Right lobe of liver (tissue), 6 donors: ENCODE measurements around the gene ADCK2. TPM values are rescaled to one million over a fixed set of nuclear protein-coding genes. Genes with fewer than 3 reads are reported as not detected.

Experiments used
- ATAC-seq, 4 donors: fragments of 200-7000 bp; cut with Tn5 transposase; one replicate each; pipeline ENCODE4 v1.9.1; 2020; ENCODE audit warnings: mild to moderate bottlenecking in 4 of 4, moderate library complexity in 4 of 4
- DNase-seq, 3 donors: peaks; one replicate each; pipeline ENCODE4 v3.0.0-alpha.2; 2020
- H3K27ac ChIP-seq, 3 donors: fragments of 200-600 bp; one replicate each; pipeline ENCODE4 v1.8.0; 2022
- H3K27me3 ChIP-seq, 2 donors: fragments of 200-600 bp; one replicate each; pipeline ENCODE4 v1.8.0; 2022
- H3K36me3 ChIP-seq, 4 donors: fragments of 200-600 bp; sonication (generic) in 1 of 4; one replicate each; pipeline versions ENCODE4 v1.5.1 to v1.8.0; 2017 to 2022; ENCODE audit warnings: control low read depth in 1 of 4
- H3K4me1 ChIP-seq, 4 donors: fragments of 200-600 bp; sonication (generic) in 1 of 4; one replicate each; pipeline versions ENCODE4 v1.5.1 to v1.8.0; 2017 to 2022; ENCODE audit warnings: control low read depth in 1 of 4
- H3K4me3 ChIP-seq, 3 donors: fragments of 200-600 bp; one replicate each; pipeline ENCODE4 v1.8.0; 2022
- H3K9me3 ChIP-seq, 4 donors: fragments of 200-600 bp; sonication (generic) in 1 of 4; one replicate each; pipeline versions ENCODE4 v1.5.1 to v1.8.0; 2017 to 2022; ENCODE audit warnings: control low read depth in 1 of 4
- POLR2A ChIP-seq: fragments of 450-650 bp; IDR thresholded peaks from one replicate; pipeline ENCODE4 v1.6.1; 2017; ENCODE audit warnings: antibody characterized with exemption, mild to moderate bottlenecking
- WGBS: methylation state at CpG from one replicate; pipeline ENCODE4 v1.1.6; 2018; ENCODE audit warnings: low coverage, low lambda C conversion rate; ENCODE audit not compliant: insufficient coverage; ENCODE audit errors: missing lambda C conversion rate; 5-methylcytosine and 5-hydroxymethylcytosine counted together
- intact Hi-C, 2 donors: fragments of 100-400 bp; cut with DNase I; formaldehyde crosslinking; loops; one replicate each; pipeline versions ENCODE4 v1.11.2 to v1.14.1; 2022
- total RNA-seq, 6 experiments: library from RNA; depleted of rRNA in 2 of 6; stranded (reverse); fragments of >200 nt in 2 of 6; fragmentation: NEBNext Ultra II Directional in 3 of 6; extraction: Animal tissue kit (Norgen Biotek cat#: 25700) in 3 of 6; gene quantifications; one replicate each; pipeline versions ENCODE4 v1.1.0 to v1.2.4, GENCODE V29; 2016 to 2023
- TF ChIP-seq, protein P1 (sequence below), 4 donors: fragments of 200-600 bp in 3 of 4; fragments of 450-650 bp in 1 of 4; IDR thresholded peaks; one replicate each; pipeline versions ENCODE4 v1.5.1 to v1.8.0; 2016 to 2022; ENCODE audit warnings: antibody characterized with exemption in 4 of 4, mild to moderate bottlenecking in 2 of 4
- donor health status: DM: no; HTN: yes; CAD: no.
- donor health status: DM: no; HTN: no; CAD: no.
- donor health status: DM: no; HTN: no; CAD: no.
- donor health status: DM: no; HTN: yes; CAD: no.
- donor health status: DM: no; HTN: yes; CAD: no.

Gene ADCK2
- total RNA-seq, 6 experiments from 2014 or later, result 7.8 to 13.9 (median 10.2) TPM

DNA sequence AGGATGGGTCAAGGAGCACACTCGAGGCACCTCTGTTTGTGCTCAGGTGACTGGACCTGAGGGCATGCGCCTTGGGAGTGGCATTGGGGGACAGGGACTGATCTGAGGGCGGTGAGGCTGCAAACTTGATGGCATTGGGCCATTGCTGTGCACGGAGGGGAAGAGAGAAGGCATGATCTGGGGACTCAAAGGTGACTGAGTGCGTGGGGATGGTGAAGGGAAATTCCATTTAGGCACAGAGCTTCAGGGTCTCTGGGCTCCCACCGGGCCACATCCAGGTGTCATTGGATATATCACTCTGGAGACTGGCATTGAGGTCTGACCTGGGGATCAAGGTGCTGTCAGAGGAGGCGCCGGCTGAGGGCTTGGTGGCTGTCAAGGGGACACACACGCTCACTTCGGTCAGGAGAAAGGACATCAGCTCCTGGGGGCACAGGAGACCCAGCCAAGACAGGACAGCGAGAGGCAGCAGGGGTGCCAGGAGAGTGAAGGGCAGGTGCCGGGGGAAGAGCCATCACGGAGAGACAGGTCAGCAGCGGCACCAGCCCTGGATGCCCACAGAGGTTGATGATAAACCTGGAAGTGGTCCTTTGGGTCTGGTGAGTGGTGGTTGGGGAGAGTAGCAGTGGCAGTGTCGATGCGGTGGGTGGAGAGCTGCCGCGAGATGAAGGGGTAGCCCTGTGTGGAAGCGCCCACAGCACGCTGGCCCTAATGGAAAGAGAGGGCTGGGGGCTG lies 5.5 kb downstream of the ADCK2 start:
- no peaks in the 10 kb centered on the region for H3K36me3 ChIP-seq
- intact Hi-C loops, result no loop called here
- DNase-seq, result peak in 1 of 3 donors; percentile 36

DNA sequence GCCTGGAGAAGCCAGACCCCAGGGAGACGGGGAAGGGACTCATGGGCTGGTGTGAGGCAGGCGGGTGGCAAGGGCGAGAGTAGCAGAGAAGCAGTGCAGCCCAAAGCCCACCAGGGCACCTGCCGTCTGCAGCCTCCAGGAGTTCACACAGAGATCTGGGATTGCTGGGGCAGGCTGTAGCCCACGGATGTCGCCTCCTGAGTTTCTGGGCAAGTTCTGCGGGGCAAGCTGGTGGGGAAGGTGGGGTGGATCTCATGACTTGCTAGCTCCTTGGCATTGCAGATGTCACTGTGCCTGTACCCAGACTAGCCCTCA lies 6.0 kb downstream of the ADCK2 start:
- intact Hi-C loops, result no loop called here
- H3K36me3 ChIP-seq, result no peaks in the 10 kb centered on the region
- ATAC-seq (no peak), DNase-seq (no peak)
- WGBS, result 100% methylated on average over 2 of the region's 7 CpGs
- no peak overlapping the region for H3K27ac ChIP-seq
- H3K27me3 ChIP-seq, result no peaks in the 10 kb centered on the region
- no peak for TF ChIP-seq POLR2A
- H3K4me1 ChIP-seq, result peaks cover 0 to 10% (median 0%) of the 10 kb centered on the region in 4 donors
- H3K9me3 ChIP-seq, result no peaks in the 10 kb centered on the region
- no peak overlapping the region for H3K4me3 ChIP-seq

More for the DNA sequence above, 5.5 kb downstream of the ADCK2 start:
- WGBS, result 90% methylated on average over 9 of the region's 20 CpGs
- Histone ChIP-seq H3K27me3 (no peaks in the 10 kb centered on the region), H3K27ac (no peak overlapping the region), H3K9me3 (no peaks in the 10 kb centered on the region), H3K4me3 (no peak overlapping the region), H3K4me1 (peaks cover 0 to 10% (median 0%) of the 10 kb centered on the region in 4 donors)
- ATAC-seq, result no peak
- no peak for TF ChIP-seq POLR2A
- TF ChIP-seq, protein P1, sequence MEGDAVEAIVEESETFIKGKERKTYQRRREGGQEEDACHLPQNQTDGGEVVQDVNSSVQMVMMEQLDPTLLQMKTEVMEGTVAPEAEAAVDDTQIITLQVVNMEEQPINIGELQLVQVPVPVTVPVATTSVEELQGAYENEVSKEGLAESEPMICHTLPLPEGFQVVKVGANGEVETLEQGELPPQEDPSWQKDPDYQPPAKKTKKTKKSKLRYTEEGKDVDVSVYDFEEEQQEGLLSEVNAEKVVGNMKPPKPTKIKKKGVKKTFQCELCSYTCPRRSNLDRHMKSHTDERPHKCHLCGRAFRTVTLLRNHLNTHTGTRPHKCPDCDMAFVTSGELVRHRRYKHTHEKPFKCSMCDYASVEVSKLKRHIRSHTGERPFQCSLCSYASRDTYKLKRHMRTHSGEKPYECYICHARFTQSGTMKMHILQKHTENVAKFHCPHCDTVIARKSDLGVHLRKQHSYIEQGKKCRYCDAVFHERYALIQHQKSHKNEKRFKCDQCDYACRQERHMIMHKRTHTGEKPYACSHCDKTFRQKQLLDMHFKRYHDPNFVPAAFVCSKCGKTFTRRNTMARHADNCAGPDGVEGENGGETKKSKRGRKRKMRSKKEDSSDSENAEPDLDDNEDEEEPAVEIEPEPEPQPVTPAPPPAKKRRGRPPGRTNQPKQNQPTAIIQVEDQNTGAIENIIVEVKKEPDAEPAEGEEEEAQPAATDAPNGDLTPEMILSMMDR (IDR thresholded peaks at IDR 0.05), result no peak

DNA sequence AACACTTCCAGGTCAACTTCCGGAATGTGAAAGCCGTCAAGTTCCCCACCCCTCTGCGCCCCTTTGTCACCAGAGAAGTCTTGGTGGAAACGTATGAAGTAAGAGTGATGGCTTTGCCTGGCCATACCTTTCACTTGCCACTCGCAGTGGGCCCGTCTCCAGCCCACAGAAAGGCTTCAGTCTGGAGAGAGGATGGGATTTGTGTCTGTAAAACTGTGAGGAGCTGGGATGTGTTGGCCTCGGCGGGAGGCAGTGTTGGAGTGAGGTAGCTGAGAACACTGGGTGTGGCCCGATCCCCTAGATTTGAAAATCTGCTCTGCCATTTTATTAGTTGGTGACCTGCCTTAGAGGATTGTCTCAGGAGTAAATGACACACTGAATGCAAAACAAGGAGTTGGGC lies 6.4 kb downstream of the ADCK2 start:
- intact Hi-C loops, result no loop called here
- Histone ChIP-seq H3K4me1 (peaks cover 0 to 10% (median 0%) of the 10 kb centered on the region in 4 donors), H3K9me3 (no peaks in the 10 kb centered on the region), H3K27ac (no peak overlapping the region), H3K4me3 (no peak overlapping the region), H3K27me3 (no peaks in the 10 kb centered on the region), H3K36me3 (no peaks in the 10 kb centered on the region)
- TF ChIP-seq, protein P1 (IDR thresholded peaks at IDR 0.05), result no peak
- TF ChIP-seq POLR2A, result no peak
- DNase-seq, result no peak
- 94% methylated on average over 9 of the region's 9 CpGs for WGBS
- no peak for ATAC-seq

DNA sequence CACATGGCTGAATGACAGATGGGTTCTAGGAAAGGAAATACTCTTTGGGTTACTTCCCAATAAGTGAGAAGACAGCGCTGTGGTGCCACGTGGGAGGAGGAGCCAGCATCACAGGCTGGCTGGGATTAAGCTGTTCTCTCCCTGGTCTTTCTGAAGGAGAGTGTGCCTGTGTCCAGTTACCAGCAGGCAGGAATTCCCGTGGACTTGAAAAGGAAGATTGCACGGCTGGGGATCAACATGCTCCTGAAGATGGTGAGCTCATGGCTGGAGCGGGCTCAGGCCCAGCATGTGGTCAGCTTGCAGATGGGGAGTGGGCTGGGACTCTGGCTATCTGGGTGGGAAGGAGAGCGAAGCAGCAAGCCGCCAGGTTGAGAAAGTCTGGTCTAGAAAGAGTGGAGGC lies 8.1 kb downstream of the ADCK2 start:
- H3K27me3 ChIP-seq, result no peaks in the 10 kb centered on the region
- ATAC-seq (no peak), DNase-seq (peak in 1 of 3 donors; percentile 23)
- H3K9me3 ChIP-seq, result no peaks in the 10 kb centered on the region
- no peak overlapping the region for H3K4me3 ChIP-seq
- H3K27ac ChIP-seq, result no peak overlapping the region
- no peaks in the 10 kb centered on the region for H3K36me3 ChIP-seq
- intact Hi-C loops, result no loop called here
- 97% methylated on average over 4 of the region's 7 CpGs for WGBS
- TF ChIP-seq, protein P1 (IDR thresholded peaks at IDR 0.05), result no peak
- TF ChIP-seq POLR2A, result no peak
- peaks cover 0 to 5% (median 0%) of the 10 kb centered on the region in 4 donors for H3K4me1 ChIP-seq

DNA sequence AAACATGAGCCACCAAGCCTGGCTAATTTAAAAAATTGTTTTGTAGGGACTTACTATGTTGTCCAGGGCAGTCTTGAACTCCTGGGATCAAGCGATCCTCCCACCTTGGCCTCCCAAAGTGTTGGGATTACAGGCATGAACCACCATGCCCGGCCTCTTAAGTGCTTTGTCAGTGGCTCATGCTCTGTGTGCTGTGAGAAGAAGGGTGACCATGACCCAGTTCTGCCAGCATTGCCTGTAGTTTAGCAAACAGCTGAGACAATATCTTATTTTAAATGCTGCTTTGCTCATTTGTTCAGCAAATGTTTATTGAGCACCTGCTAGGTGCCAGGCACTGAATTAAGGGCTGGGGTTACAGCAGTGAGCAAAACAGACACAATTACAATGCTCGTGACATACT lies 9.0 kb downstream of the ADCK2 start:
- H3K27ac ChIP-seq, result no peak overlapping the region
- H3K27me3 ChIP-seq, result no peaks in the 10 kb centered on the region
- no peak overlapping the region for H3K4me3 ChIP-seq
- TF ChIP-seq, protein P1 (IDR thresholded peaks at IDR 0.05), result no peak
- no peak for TF ChIP-seq POLR2A
- 100% methylated on average over 2 of the region's 3 CpGs for WGBS
- ATAC-seq (no peak), DNase-seq (peak in 1 of 3 donors; percentile 20)
- no peaks in the 10 kb centered on the region for H3K9me3 ChIP-seq
- intact Hi-C loops, result no loop called here
- H3K36me3 ChIP-seq, result no peaks in the 10 kb centered on the region
- H3K4me1 ChIP-seq, result peaks cover 0 to 6% (median 0%) of the 10 kb centered on the region in 4 donors
